K562 treated with DMSO at 1 percent for 12 hours (cell line): ENCODE results near the gene RPL5. TPM values are rescaled to one million over a fixed set of nuclear protein-coding genes. Genes with fewer than 3 reads are reported as not detected.

Experiments used
- total RNA-seq: library from RNA; unstranded; fragments of 300-600 nt; gene quantifications from 2 replicates; pipeline ENCODE4 v1.2.3, GENCODE V29; 2022; ENCODE audit not compliant: insufficient read depth

The RPL5 gene
- total RNA-seq = 3,080 and 3,490 TPM in 2 replicates

GRCh38 chr1:92831762-92832536 is at the start of gene RPL5:
TSS of gene RPL5 (plus strand) at chr1:92832040. CDS start at chr1:92832115, 75 bp downstream.

GRCh38 chr1:92784639-92785500 is 47.0 kb upstream of the RPL5 start, which contains the start of gene EVI5:
TSS of gene EVI5 (minus strand) at chr1:92785108. CDS start at chr1:92736546, 48,562 bp downstream.

Other genes with a start within 250 kb of the RPL5 start
- gene EVI5, start 46.9 kb upstream of the RPL5 start, total RNA-seq = 6.0 TPM in 2 replicates
- 2.6 and 7.9 TPM in 2 replicates for gene DIPK1A, start 129.4 kb downstream of the RPL5 start, total RNA-seq
- gene MTF2, start 247.2 kb downstream of the RPL5 start, total RNA-seq = 13.6 and 28.4 TPM in 2 replicates